HepG2 (cell line): ENCODE results near the gene COL9A3. TPM values are rescaled to one million over a fixed set of nuclear protein-coding genes. Genes with fewer than 3 reads are reported as not detected.
A peak's percentile ranks its signal among the peaks of the same experiment; 100 is the strongest.

ENCODE experiments used
- HNRNPLL ChIP-seq: fragments of 200-400 bp; formaldehyde crosslinking; IDR thresholded peaks from 2 replicates; pipeline ENCODE4 v1.6.1; 2017; ENCODE audit warnings: mild to moderate bottlenecking, low read depth, low read length; ENCODE audit not compliant: poor library complexity, severe bottlenecking
- HOXA3 ChIP-seq: sonication (generic); formaldehyde crosslinking; IDR thresholded peaks from 2 replicates; pipeline ENCODE4 v1.5.0; 2020; ENCODE audit warnings: missing genetic modification reagents
- MATR3 ChIP-seq: sonication (generic); formaldehyde crosslinking; IDR thresholded peaks from 2 replicates; pipeline ENCODE4 v1.4.0; 2020; ENCODE audit warnings: missing genetic modification reagents
- NFIB ChIP-seq: sonication (generic); formaldehyde crosslinking; IDR thresholded peaks from 2 replicates; pipeline ENCODE4 v1.9.0; 2021; ENCODE audit warnings: missing genetic modification reagents, mild to moderate bottlenecking, borderline replicate concordance
- NRL ChIP-seq: sonication (generic); formaldehyde crosslinking; IDR thresholded peaks from 2 replicates; pipeline ENCODE4 v1.5.0; 2020; ENCODE audit warnings: missing genetic modification reagents, mild to moderate bottlenecking, moderate library complexity, borderline replicate concordance
- PTBP1 ChIP-seq: fragments of 200-400 bp; formaldehyde crosslinking; IDR thresholded peaks from 2 replicates; pipeline ENCODE4 v1.6.1; 2018; ENCODE audit warnings: low read length, low read depth; ENCODE audit not compliant: poor library complexity, severe bottlenecking
- RARA ChIP-seq: IDR thresholded peaks from 2 replicates; pipeline ENCODE4 v1.6.1; 2016; ENCODE audit warnings: missing genetic modification reagents, missing compliant biosample characterization
- SOX5 ChIP-seq: IDR thresholded peaks from 2 replicates; pipeline ENCODE4 v1.6.1; 2016; ENCODE audit warnings: borderline replicate concordance
- ZNF441 ChIP-seq: sonication (generic); formaldehyde crosslinking; IDR thresholded peaks from 2 replicates; pipeline ENCODE4 v1.7.0; 2021; ENCODE audit warnings: missing genetic modification reagents, borderline replicate concordance
- ZNF570 ChIP-seq: sonication (generic); formaldehyde crosslinking; IDR thresholded peaks from 2 replicates; pipeline ENCODE4 v1.4.0; 2020; ENCODE audit warnings: mild to moderate bottlenecking, missing genetic modification reagents, borderline replicate concordance
- ZSCAN20 ChIP-seq: sonication (generic); formaldehyde crosslinking; IDR thresholded peaks from 2 replicates; pipeline ENCODE4 v1.4.0; 2020; ENCODE audit warnings: missing genetic modification reagents, mild to moderate bottlenecking, borderline replicate concordance
- ZSCAN30 ChIP-seq: sonication (generic); formaldehyde crosslinking; IDR thresholded peaks from 2 replicates; pipeline ENCODE4 v1.5.0; 2020; ENCODE audit warnings: mild to moderate bottlenecking, missing genetic modification reagents
- polyA plus RNA-seq, 8 experiments: library from polyadenylated mRNA; depleted of rRNA in 3 of 8; stranded (reverse) in 7 of 8; unstranded in 1 of 8; fragments of >200 nt; fragmentation: Illumina TruSeq in 4 of 8; extraction: Trizol in 4 of 8; gene quantifications; 2 replicates each; pipeline versions ENCODE4 v1.2.1 to v1.2.3, GENCODE V29; 2011 to 2016; ENCODE audit warnings: low read depth in 4 of 8, missing spikeins in 1 of 8, mixed read lengths in 1 of 8; ENCODE audit not compliant: insufficient read depth in 1 of 8
- total RNA-seq, 5 experiments: library from RNA; depleted of rRNA; stranded (reverse); fragments of >200 nt; fragmentation: Illumina TruSeq; extraction: Trizol; gene quantifications; 2 replicates each; pipeline ENCODE4 v1.2.3, GENCODE V29; 2016; ENCODE audit warnings: low read depth in 1 of 5
- TF ChIP-seq, protein P1 (sequence below): sonication (generic); formaldehyde crosslinking; IDR thresholded peaks from 2 replicates; pipeline ENCODE4 v1.4.0; 2020; ENCODE audit warnings: missing genetic modification reagents, borderline replicate concordance
- TF ChIP-seq, protein P2 (sequence below): sonication (generic); formaldehyde crosslinking; IDR thresholded peaks from 2 replicates; pipeline ENCODE4 v1.4.0; 2020; ENCODE audit warnings: mild to moderate bottlenecking, missing genetic modification reagents
- TF ChIP-seq, protein P3 (sequence below), 2 experiments: IDR thresholded peaks; 2 replicates each; pipeline ENCODE4 v1.6.1; 2011 to 2012; ENCODE audit warnings: low read length in 2 of 2, borderline replicate concordance in 1 of 2, low read depth in 1 of 2, mild to moderate bottlenecking in 1 of 2, moderate library complexity in 1 of 2

The COL9A3 gene
- total and polyA plus RNA-seq, 2 of the 13 experiments (the other 11 are each of a cell fraction or from before 2014, with no cell fraction given): 155 to 204 TPM

DNA sequence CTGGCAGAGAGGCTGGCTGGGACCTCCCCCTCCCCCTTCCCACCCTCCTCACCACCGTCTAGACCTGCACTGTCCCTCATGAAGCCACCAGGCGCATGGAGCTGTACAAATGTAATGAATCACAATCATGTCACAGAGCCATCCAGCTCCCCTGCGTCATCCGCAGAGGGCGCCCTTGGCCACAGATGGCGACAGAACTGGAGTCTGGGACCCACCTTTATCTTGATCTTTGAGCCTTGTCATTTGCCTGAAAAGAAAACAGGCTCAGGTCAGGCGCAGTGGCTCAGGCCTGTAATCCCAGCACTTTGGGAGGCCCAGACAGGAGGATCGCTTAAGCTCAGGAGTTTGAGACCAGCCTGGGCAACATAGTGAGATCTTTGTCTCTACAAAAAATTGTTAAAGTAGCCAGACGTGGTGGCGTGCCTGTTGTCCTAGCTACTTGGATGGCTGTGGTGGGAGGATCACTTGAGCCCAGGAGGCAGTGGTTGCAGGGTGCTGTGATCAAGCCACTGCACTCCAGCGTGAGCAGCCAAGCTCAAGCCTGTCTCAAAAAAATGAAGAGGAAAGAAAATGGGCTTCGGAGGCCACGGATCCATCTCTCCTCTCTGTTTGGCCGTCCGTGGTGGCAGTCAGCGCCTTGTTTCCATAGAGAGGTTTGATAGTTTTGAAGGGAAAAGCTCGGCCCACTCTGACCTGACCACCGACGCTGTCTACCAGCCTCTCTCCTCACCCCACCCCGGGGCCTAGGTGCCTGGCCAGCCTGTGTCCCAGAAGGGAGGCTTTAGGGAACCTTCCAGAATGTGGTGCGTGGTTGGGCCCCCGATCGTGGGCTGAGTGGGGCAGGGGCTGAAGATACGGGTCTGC, 6.2 kb downstream of the COL9A3 start (continued):
- no peak; the same call in 1 of the 2 replicates for TF ChIP-seq ZSCAN20 (CRISPR knock-in tag)
- no peak for TF ChIP-seq NFIB (CRISPR knock-in tag)
- peak; percentile 94 for TF ChIP-seq HOXA3 (CRISPR knock-in tag)
- no peak for TF ChIP-seq ZNF441 (CRISPR knock-in tag)
- no peak for TF ChIP-seq ZNF570 (CRISPR knock-in tag)
- TF ChIP-seq, protein P1, sequence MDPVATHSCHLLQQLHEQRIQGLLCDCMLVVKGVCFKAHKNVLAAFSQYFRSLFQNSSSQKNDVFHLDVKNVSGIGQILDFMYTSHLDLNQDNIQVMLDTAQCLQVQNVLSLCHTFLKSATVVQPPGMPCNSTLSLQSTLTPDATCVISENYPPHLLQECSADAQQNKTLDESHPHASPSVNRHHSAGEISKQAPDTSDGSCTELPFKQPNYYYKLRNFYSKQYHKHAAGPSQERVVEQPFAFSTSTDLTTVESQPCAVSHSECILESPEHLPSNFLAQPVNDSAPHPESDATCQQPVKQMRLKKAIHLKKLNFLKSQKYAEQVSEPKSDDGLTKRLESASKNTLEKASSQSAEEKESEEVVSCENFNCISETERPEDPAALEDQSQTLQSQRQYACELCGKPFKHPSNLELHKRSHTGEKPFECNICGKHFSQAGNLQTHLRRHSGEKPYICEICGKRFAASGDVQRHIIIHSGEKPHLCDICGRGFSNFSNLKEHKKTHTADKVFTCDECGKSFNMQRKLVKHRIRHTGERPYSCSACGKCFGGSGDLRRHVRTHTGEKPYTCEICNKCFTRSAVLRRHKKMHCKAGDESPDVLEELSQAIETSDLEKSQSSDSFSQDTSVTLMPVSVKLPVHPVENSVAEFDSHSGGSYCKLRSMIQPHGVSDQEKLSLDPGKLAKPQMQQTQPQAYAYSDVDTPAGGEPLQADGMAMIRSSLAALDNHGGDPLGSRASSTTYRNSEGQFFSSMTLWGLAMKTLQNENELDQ (CRISPR knock-in tag): no peak
- TF ChIP-seq, protein P2, sequence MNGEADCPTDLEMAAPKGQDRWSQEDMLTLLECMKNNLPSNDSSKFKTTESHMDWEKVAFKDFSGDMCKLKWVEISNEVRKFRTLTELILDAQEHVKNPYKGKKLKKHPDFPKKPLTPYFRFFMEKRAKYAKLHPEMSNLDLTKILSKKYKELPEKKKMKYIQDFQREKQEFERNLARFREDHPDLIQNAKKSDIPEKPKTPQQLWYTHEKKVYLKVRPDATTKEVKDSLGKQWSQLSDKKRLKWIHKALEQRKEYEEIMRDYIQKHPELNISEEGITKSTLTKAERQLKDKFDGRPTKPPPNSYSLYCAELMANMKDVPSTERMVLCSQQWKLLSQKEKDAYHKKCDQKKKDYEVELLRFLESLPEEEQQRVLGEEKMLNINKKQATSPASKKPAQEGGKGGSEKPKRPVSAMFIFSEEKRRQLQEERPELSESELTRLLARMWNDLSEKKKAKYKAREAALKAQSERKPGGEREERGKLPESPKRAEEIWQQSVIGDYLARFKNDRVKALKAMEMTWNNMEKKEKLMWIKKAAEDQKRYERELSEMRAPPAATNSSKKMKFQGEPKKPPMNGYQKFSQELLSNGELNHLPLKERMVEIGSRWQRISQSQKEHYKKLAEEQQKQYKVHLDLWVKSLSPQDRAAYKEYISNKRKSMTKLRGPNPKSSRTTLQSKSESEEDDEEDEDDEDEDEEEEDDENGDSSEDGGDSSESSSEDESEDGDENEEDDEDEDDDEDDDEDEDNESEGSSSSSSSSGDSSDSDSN (CRISPR knock-in tag): peak; percentile 37; the same call in 1 of the 2 replicates
- peak; percentile 70; the same call in 1 of the 2 replicates for TF ChIP-seq SOX5 (CRISPR knock-in tag)
- TF ChIP-seq NRL (CRISPR knock-in tag): peak; percentile 85; the same call in 1 of the 2 replicates
- 0 out of 2 replicates have a peak, but pooled peaks have one; percentile 71 for TF ChIP-seq MATR3 (CRISPR knock-in tag)
- no peak for TF ChIP-seq ZSCAN30
- TF ChIP-seq, protein P3, sequence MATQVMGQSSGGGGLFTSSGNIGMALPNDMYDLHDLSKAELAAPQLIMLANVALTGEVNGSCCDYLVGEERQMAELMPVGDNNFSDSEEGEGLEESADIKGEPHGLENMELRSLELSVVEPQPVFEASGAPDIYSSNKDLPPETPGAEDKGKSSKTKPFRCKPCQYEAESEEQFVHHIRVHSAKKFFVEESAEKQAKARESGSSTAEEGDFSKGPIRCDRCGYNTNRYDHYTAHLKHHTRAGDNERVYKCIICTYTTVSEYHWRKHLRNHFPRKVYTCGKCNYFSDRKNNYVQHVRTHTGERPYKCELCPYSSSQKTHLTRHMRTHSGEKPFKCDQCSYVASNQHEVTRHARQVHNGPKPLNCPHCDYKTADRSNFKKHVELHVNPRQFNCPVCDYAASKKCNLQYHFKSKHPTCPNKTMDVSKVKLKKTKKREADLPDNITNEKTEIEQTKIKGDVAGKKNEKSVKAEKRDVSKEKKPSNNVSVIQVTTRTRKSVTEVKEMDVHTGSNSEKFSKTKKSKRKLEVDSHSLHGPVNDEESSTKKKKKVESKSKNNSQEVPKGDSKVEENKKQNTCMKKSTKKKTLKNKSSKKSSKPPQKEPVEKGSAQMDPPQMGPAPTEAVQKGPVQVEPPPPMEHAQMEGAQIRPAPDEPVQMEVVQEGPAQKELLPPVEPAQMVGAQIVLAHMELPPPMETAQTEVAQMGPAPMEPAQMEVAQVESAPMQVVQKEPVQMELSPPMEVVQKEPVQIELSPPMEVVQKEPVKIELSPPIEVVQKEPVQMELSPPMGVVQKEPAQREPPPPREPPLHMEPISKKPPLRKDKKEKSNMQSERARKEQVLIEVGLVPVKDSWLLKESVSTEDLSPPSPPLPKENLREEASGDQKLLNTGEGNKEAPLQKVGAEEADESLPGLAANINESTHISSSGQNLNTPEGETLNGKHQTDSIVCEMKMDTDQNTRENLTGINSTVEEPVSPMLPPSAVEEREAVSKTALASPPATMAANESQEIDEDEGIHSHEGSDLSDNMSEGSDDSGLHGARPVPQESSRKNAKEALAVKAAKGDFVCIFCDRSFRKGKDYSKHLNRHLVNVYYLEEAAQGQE (IDR thresholded peaks at IDR 0.05; ENCODE audit: borderline replicate concordance in 1 of 2, low read depth in 1 of 2, low read length in 2 of 2): no peak
- peak; percentile 77 for TF ChIP-seq PTBP1
- TF ChIP-seq RARA (CRISPR knock-in tag): peak; percentile 71
- no peak for TF ChIP-seq HNRNPLL
